RWPE1 (cell line): ENCODE measurements around the gene GFRA4.

Experiments
- CTCF ChIA-PET: fragments of 350-600 bp; sonication (Branson Sonifier 250); formaldehyde crosslinking; extraction: SDS; loops from one replicate; lab custom pipeline; 2021; lab: Yijun Ruan, JAX
- POLR2A ChIA-PET: fragments of 400-600 bp; formaldehyde crosslinking; extraction: SDS; loops from one replicate; lab custom pipeline; 2020; ENCODE audit warnings: antibody characterized with exemption; ENCODE audit not compliant: low non-redundant PET; lab: Yijun Ruan, JAX
- DNase-seq: peaks from one replicate; pipeline ENCODE4 v3.0.0; 2012; ENCODE audit warnings: low spot score
- H3K27ac ChIP-seq: fragments of 450-650 bp; 2 replicates; pipeline ENCODE4 v1.5.1; 2017
- TF ChIP-seq, protein P1 (sequence below): fragments of 450-650 bp; conservative IDR thresholded peaks from 2 replicates; pipeline ENCODE4 v1.5.1; 2017; ENCODE audit warnings: low read depth, mild to moderate bottlenecking

The GFRA4 gene

DNA sequence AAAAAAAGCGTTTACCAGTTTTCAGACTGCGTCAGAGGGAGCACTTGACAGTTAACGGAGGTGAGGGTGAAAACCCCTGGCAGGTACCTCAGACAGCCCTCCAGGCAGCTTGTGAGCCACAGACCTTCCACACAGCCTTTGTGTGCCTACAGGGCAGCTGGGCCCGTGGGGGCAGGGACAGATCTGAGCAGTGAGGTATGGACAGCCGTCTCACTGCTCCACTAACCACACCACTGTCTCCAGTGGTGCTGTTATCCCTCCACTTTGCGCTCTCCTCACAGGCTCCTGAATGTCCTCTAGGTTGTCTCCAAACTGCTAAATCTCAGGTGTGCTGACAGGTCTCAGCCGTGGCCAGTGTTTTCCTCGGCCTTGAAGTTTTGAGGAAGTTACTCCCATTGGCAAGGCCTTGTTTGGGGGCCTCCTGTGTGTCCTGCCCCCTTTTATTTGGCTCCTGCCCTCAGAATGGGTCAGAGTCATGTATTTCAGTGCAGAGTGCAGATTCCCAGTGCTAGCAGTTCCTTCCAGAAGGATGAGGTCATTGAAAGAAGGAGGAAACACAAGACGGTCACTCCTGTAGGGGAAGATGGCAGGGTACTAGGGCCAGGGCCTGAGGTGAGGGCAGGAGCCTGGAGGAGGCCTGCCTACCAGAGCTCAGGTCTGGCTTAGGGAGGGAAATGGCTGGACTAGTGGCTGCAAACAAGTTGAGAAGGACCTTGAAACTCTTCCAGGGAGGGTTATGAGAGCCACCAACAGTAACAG, 11.8 kb downstream of the GFRA4 start:
- no peak for DNase-seq
- no peak overlapping the region for H3K27ac ChIP-seq
- CTCF ChIA-PET = interaction anchor here (0.5 to 1.0 kb wide), 4 partner anchors 8 to 377 kb away, joined by 3 to 4 read pairs (median 4); no protein-coding TSS in a partner anchor

DNA sequence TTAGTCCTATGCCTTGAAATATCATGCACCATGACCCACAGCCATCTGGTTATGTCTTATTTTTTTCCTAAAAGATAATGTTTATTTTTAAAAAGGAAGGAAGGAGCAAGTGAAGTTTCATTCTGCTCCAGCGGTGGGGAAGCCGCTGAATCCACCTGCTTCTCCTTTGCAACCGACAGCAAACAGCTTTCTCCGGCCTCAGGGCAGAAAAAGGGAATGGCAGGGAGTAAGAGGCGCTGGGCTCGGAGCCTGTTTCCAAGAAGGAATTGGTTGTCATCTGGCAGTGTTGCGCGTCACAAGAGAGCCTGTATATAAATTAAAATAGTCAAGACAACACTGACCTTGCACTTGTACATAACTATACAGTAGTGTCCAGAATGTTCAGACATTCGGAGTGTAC, 14.2 kb downstream of the GFRA4 start:
- POLR2A ChIA-PET = no interaction called here
- TF ChIP-seq, protein P1, sequence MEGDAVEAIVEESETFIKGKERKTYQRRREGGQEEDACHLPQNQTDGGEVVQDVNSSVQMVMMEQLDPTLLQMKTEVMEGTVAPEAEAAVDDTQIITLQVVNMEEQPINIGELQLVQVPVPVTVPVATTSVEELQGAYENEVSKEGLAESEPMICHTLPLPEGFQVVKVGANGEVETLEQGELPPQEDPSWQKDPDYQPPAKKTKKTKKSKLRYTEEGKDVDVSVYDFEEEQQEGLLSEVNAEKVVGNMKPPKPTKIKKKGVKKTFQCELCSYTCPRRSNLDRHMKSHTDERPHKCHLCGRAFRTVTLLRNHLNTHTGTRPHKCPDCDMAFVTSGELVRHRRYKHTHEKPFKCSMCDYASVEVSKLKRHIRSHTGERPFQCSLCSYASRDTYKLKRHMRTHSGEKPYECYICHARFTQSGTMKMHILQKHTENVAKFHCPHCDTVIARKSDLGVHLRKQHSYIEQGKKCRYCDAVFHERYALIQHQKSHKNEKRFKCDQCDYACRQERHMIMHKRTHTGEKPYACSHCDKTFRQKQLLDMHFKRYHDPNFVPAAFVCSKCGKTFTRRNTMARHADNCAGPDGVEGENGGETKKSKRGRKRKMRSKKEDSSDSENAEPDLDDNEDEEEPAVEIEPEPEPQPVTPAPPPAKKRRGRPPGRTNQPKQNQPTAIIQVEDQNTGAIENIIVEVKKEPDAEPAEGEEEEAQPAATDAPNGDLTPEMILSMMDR = no peak

More for the DNA sequence above, 11.8 kb downstream of the GFRA4 start:
- POLR2A ChIA-PET = no interaction called here
- TF ChIP-seq, protein P1 = no peak

DNA sequence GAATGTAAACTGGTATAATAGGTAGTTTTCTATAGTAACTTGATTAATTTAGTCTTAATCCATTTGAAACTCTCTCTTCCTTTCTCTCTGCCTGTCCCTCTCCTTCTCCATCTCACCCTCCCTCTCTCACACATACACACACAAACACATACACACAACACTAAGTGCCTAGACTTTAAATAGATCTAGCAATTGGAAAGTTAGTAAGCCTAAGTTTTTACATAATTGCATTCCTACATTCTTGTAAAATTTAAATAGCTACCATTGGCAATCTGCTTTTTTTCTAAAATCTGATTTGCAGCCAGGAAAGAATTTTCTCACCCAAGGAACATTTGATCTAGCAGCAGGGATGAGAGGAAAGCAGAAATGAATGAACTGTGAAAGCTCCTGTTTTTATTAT, 15.7 kb downstream of the GFRA4 start:
- DNase-seq = no peak
- TF ChIP-seq, protein P1 = no peak
- ChIA-PET POLR2A (no interaction called here), CTCF (interaction anchor here (0.6 kb wide), 1 partner anchor 67 kb away, joined by 4 read pairs; no protein-coding TSS in a partner anchor)
- H3K27ac ChIP-seq = no peak overlapping the region

More for the DNA sequence above, 14.2 kb downstream of the GFRA4 start:
- CTCF ChIA-PET = no interaction called here
- no peak for DNase-seq
- H3K27ac ChIP-seq = no peak overlapping the region

DNA sequence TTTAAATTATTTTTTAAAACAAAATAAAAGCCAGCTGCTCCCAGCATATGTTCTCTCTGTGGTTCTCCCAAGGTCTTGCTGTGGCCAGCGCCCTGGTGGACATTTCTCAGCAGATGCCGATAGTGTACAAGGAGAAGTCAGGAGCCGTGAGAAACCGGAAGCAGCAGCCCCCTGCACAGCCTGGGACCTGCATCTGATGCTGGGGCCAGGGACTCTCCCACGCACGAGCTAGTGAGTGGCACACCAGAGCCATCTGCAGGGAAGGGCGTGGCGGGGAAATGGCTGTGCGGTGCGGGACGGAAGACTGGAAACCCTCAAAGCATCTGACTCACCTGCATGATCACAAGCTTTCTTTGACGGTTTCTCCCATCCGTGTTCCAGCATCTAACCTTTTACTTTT, 16.5 kb downstream of the GFRA4 start:
- no peak overlapping the region for H3K27ac ChIP-seq
- TF ChIP-seq, protein P1 = no peak
- CTCF ChIA-PET = no interaction called here
- DNase-seq = no peak
- POLR2A ChIA-PET = no interaction called here

DNA sequence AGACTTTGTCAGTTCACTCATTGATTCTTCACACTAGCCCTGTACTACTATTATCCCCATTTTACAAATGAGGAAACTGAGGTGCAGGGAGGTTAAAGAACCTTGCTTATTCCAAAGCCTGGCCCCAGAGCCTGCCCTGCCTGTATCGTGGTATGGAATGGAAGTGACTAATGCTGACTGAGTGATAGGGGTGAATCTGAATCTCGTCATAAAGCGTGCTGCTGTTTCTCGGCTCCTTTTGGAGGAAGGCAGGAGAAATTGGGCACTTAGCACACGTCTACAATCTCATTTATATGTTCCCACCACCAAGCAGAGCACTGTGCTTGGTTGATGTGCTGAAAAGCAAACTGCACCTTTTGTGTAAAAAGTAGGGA, 17.1 kb downstream of the GFRA4 start:
- DNase-seq = no peak
- no peak overlapping the region for H3K27ac ChIP-seq
- TF ChIP-seq, protein P1 = no peak
- ChIA-PET POLR2A (no interaction called here), CTCF (no interaction called here)

DNA sequence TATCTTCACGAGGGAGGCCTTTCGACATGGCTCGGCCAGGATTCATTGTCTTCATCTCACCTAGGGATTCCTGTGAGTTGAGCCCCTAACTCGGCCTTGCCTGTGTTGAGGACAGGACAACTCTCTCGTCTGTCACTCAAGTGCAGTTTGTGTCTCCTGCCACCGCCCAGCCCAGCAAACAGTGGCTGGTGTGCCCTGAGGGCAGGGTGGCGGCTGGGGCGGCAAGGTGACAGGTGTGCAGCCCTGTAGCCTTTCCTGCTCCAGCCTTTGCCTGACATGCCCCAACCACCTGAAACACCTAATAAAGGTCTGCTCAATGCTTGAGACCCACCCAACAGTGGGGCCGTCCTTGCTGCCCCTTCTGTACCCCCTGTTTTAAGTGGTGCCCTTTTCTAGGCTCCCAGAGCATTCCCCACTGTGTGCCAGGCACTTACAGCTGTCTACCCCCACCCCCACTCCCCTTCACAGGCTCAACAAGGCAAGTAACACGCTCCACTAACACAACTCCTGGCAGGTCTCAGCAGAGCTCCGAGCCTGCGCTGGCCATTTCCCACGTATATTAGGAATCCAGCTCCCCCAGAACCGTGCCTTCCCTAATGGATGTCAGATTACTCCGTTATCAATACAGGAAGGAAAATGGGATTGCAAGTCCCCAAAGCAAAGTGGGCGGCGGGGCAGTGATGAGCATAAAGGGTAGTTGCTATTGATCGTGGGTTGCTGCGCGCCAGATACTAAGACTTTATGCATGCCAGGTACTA, 17.7 kb downstream of the GFRA4 start:
- DNase-seq = no peak
- CTCF ChIA-PET = no interaction called here
- POLR2A ChIA-PET = no interaction called here
- H3K27ac ChIP-seq = no peak overlapping the region
- TF ChIP-seq, protein P1 = no peak
